K562 (cell line): ENCODE data around the gene CRYBG3. TPM values are rescaled to one million over a fixed set of nuclear protein-coding genes. Genes with fewer than 3 reads are reported as not detected.

Source experiments
- ATAC-seq: fragments of 200-7000 bp; cut with Tn5 transposase; 3 replicates; pipeline ENCODE4 v1.9.1; 2020; ENCODE audit warnings: moderate library complexity
- BruUV-seq: library from RNA; stranded (reverse); fragments of 400-500 nt; replicated peaks from 2 replicates; lab custom pipeline; 2021; lab: Mats Ljungman, UMichigan
- CTCF ChIA-PET: fragments of 300-600 bp; formaldehyde crosslinking; extraction: SDS; loops from one replicate; lab custom pipeline; 2021; ENCODE audit warnings: low intra/inter-chr PET ratio; lab: Yijun Ruan, JAX
- POLR2A ChIA-PET: fragments of 300-600, 350-650 bp; sonication (Branson Sonifier 250); formaldehyde crosslinking; extraction: SDS; loops from one replicate; lab custom pipeline; 2021; ENCODE audit warnings: antibody characterized with exemption, inconsistent platforms; lab: Yijun Ruan, JAX
- DNase-seq, 4 experiments: peaks; one replicate each; pipeline versions ENCODE4 v3.0.0 to v3.0.0-alpha.2; 2011 to 2018; ENCODE audit warnings: low spot score in 3 of 4, mixed read lengths in 3 of 4; ENCODE audit errors: extremely low read depth in 1 of 4
- FAIRE-seq: peaks from 2 replicates; lab custom pipeline; 2011; peaks lifted over from hg19 to GRCh38; lab: Jason Lieb, UNC
- H2AFZ ChIP-seq: 2 replicates; pipeline ENCODE4 v1.6.0; 2011; ENCODE audit warnings: low read depth, low read length, control low read depth, inconsistent platforms
- H3K27ac ChIP-seq: fragments of 200-600 bp; 3 replicates; pipeline ENCODE4 v1.8.0; 2011; ENCODE audit warnings: low read depth, mild to moderate bottlenecking, control low read depth, inconsistent platforms, low read length, moderate library complexity, mixed read lengths; ENCODE audit errors: extremely low read depth
- H3K27me3 ChIP-seq, 2 experiments: fragments of 300-600 bp in 1 of 2; 2 replicates in 1 of 2; 3 replicates in 1 of 2; pipeline versions ENCODE4 v1.6.0 to v1.8.0; 2011; ENCODE audit warnings: inconsistent platforms in 2 of 2, low read length in 2 of 2, mild to moderate bottlenecking in 1 of 2, mixed read lengths in 1 of 2, moderate library complexity in 1 of 2; ENCODE audit not compliant: control insufficient read depth in 2 of 2, insufficient read depth in 2 of 2
- H3K36me3 ChIP-seq: fragments of 300-600 bp; 3 replicates; pipeline ENCODE4 v1.8.0; 2011; ENCODE audit warnings: mild to moderate bottlenecking, low read length, inconsistent platforms; ENCODE audit not compliant: control insufficient read depth, insufficient read depth
- H3K4me1 ChIP-seq, 2 experiments: fragments of 200-600 bp in 1 of 2; replicated peaks in 1 of 2; 2 replicates in 1 of 2; 3 replicates in 1 of 2; pipeline versions ENCODE4 v1.5.1 to v1.8.0; 2011; ENCODE audit warnings: inconsistent platforms in 2 of 2, low read length in 2 of 2, mild to moderate bottlenecking in 1 of 2, mixed read lengths in 1 of 2, moderate library complexity in 1 of 2; ENCODE audit not compliant: control insufficient read depth in 2 of 2, insufficient read depth in 2 of 2
- H3K4me2 ChIP-seq: 2 replicates; pipeline ENCODE4 v1.6.1; 2011; ENCODE audit warnings: low read length, control low read depth, inconsistent platforms, mixed read lengths; ENCODE audit not compliant: insufficient read depth
- H3K4me3 ChIP-seq: fragments of 200-600 bp; sonication (generic), shearing (Covaris generic); 2 replicates; pipeline ENCODE4 v1.5.1; 2016; ENCODE audit warnings: control low read depth, inconsistent platforms
- H3K79me2 ChIP-seq: fragments of 200-600 bp; 3 replicates; pipeline ENCODE4 v1.8.0; 2011; ENCODE audit warnings: low read length, inconsistent platforms; ENCODE audit not compliant: control insufficient read depth, insufficient read depth
- H3K9ac ChIP-seq, 2 experiments: 2 replicates each; pipeline versions ENCODE4 v1.6.0 to v1.6.1; 2011; ENCODE audit warnings: low read depth in 2 of 2, low read length in 2 of 2, control low read depth in 1 of 2, inconsistent platforms in 1 of 2, mild to moderate bottlenecking in 1 of 2, mixed read lengths in 1 of 2; ENCODE audit not compliant: insufficient read depth in 1 of 2
- H3K9me1 ChIP-seq: one replicate; pipeline ENCODE4 v1.6.0; 2011; ENCODE audit warnings: inconsistent platforms, mild to moderate bottlenecking, low read length, moderate library complexity; ENCODE audit not compliant: control insufficient read depth, insufficient read depth
- H3K9me3 ChIP-seq: replicated peaks from 2 replicates; pipeline ENCODE4 v1.5.1; 2011; ENCODE audit warnings: low read depth, low read length, inconsistent platforms; ENCODE audit not compliant: control insufficient read depth, insufficient read depth
- H4K20me1 ChIP-seq: replicated peaks from 2 replicates; pipeline ENCODE4 v1.6.1; 2011; ENCODE audit warnings: low read length, inconsistent platforms, mixed read lengths; ENCODE audit not compliant: control insufficient read depth, insufficient read depth
- E2F1 ChIP-seq: sonication (generic); formaldehyde crosslinking; IDR thresholded peaks from 2 replicates; pipeline ENCODE4 v1.8.1; 2023; ENCODE audit warnings: mild to moderate bottlenecking, missing genetic modification reagents, moderate library complexity
- NFE2 ChIP-seq: IDR thresholded peaks from 2 replicates; pipeline ENCODE4 v1.6.1; 2014; ENCODE audit warnings: antibody characterized with exemption, low read depth
- PREB ChIP-seq: sonication (generic); formaldehyde crosslinking; IDR thresholded peaks from 2 replicates; pipeline ENCODE4 v1.8.1; 2023; ENCODE audit warnings: mild to moderate bottlenecking, missing genetic modification reagents
- SIRT6 ChIP-seq: IDR thresholded peaks from one replicate; pipeline ENCODE4 v1.6.1; 2012; ENCODE audit warnings: low read depth, mild to moderate bottlenecking, control low read depth, inconsistent platforms, low read length, moderate library complexity
- ZNF212 ChIP-seq: fragments of 450-650 bp; formaldehyde crosslinking; IDR thresholded peaks from 2 replicates; pipeline ENCODE4 v1.4.0; 2020; ENCODE audit warnings: mild to moderate bottlenecking
- ZNF79 ChIP-seq: fragments of 250-450 bp; sonication (Bioruptor Pico); IDR thresholded peaks from 2 replicates; pipeline ENCODE4 v1.4.0; 2020; ENCODE audit warnings: low read depth, mild to moderate bottlenecking, moderate library complexity
- WGBS: fragments of 100-300 bp; shearing (Covaris generic); methylation state at CpG from one replicate; pipeline ENCODE4 v1.1.6; 2016; ENCODE audit warnings: low coverage, mixed read lengths; ENCODE audit not compliant: insufficient coverage; ENCODE audit errors: missing lambda C conversion rate; 5-methylcytosine and 5-hydroxymethylcytosine counted together
- in situ Hi-C: fragments of 300-500 bp; cut with MboI; formaldehyde crosslinking; loops from 4 replicates; pipeline ENCODE4 v1.15.0; 2018; ENCODE audit warnings: inconsistent platforms, mixed read lengths
- intact Hi-C: fragments of 100-400 bp; cut with micrococcal nuclease; formaldehyde crosslinking; loops from 2 replicates; pipeline ENCODE4 v1.14.2; 2022
- polyA plus RNA-seq, 8 experiments: library from polyadenylated mRNA; depleted of rRNA in 4 of 8; stranded (reverse) in 5 of 8; unstranded in 3 of 8; fragments of >200 nt; fragmentation: Nextera tagmentation in 2 of 8; fragmentation: Illumina TruSeq in 1 of 8; extraction: Ambion mirVana in 2 of 8; extraction: Trizol in 1 of 8; gene quantifications; 2 replicates each; pipeline versions ENCODE4 v1.2.1 to v1.2.3, GENCODE V29; 2011 to 2014; ENCODE audit warnings: inconsistent platforms in 1 of 8, missing spikeins in 1 of 8
- total RNA-seq, 7 experiments: library from RNA; depleted of rRNA in 6 of 7; stranded (reverse); fragments of >200 nt in 6 of 7; fragmentation: Illumina TruSeq in 2 of 7; extraction: Trizol in 2 of 7; gene quantifications; 2 replicates each; pipeline versions ENCODE4 v1.2.1 to v1.2.3, GENCODE V29; 2011 to 2021; ENCODE audit warnings: low replicate concordance in 1 of 7
- TF ChIP-seq, protein P1 (sequence below): sonication (generic); formaldehyde crosslinking; IDR thresholded peaks from 2 replicates; pipeline ENCODE4 v1.8.0; 2023; ENCODE audit warnings: mild to moderate bottlenecking, missing genetic modification reagents

CRYBG3 gene
- total and polyA plus RNA-seq, 9 of the 15 experiments (the other 6 are each of a cell fraction or from before 2014, with no cell fraction given) = 0.08 to 0.72 (median 0.18) TPM

DNA sequence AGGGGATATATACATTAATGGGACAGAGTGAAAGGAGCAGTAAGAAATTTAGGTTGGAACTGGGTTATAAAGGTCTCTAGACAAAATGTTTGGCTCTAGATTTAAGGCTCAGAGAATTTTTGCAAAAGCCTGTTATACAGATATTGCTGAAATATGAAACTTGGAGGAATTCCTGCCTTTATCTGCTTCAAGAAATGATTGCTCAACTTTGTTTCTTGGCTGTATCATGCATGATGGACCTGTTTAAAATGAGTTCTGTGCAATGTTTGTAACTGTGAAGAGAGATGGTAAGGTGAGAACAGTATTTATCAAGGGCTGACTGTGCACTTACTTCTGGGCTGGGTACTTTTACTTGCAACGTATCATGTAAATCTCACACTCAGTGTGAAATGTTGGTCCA is 3.3 kb downstream of the CRYBG3 start:
- H3K9me3 ChIP-seq = no peaks in the 10 kb centered on the region
- no peak for ATAC-seq
- no peaks in the 10 kb centered on the region for H4K20me1 ChIP-seq
- no peak for FAIRE-seq
- no peak overlapping the region for H3K4me2 ChIP-seq
- no TSS peak for BruUV-seq
- H3K27me3 ChIP-seq = peaks cover 13 to 22% of the 10 kb centered on the region in 2 experiments
- no peak overlapping the region for H2AFZ ChIP-seq
- intact Hi-C loops (no loop called here), in situ Hi-C loops (no loop called here)
- no peak overlapping the region for H3K4me3 ChIP-seq
- no peak overlapping the region for H3K9ac ChIP-seq
- POLR2A ChIA-PET = no interaction called here
- no peaks in the 10 kb centered on the region for H3K9me1 ChIP-seq
- H3K79me2 ChIP-seq = no peaks in the 10 kb centered on the region
- no peak for DNase-seq
- TF ChIP-seq PREB = no peak
- no peak for TF ChIP-seq ZNF212
- TF ChIP-seq SIRT6 = no peak
- no peak for TF ChIP-seq E2F1 (CRISPR knock-in tag)
- TF ChIP-seq NFE2 = no peak
- TF ChIP-seq, protein P1, sequence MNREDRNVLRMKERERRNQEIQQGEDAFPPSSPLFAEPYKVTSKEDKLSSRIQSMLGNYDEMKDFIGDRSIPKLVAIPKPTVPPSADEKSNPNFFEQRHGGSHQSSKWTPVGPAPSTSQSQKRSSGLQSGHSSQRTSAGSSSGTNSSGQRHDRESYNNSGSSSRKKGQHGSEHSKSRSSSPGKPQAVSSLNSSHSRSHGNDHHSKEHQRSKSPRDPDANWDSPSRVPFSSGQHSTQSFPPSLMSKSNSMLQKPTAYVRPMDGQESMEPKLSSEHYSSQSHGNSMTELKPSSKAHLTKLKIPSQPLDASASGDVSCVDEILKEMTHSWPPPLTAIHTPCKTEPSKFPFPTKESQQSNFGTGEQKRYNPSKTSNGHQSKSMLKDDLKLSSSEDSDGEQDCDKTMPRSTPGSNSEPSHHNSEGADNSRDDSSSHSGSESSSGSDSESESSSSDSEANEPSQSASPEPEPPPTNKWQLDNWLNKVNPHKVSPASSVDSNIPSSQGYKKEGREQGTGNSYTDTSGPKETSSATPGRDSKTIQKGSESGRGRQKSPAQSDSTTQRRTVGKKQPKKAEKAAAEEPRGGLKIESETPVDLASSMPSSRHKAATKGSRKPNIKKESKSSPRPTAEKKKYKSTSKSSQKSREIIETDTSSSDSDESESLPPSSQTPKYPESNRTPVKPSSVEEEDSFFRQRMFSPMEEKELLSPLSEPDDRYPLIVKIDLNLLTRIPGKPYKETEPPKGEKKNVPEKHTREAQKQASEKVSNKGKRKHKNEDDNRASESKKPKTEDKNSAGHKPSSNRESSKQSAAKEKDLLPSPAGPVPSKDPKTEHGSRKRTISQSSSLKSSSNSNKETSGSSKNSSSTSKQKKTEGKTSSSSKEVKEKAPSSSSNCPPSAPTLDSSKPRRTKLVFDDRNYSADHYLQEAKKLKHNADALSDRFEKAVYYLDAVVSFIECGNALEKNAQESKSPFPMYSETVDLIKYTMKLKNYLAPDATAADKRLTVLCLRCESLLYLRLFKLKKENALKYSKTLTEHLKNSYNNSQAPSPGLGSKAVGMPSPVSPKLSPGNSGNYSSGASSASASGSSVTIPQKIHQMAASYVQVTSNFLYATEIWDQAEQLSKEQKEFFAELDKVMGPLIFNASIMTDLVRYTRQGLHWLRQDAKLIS (CRISPR knock-in tag) = no peak
- no peak for TF ChIP-seq ZNF79 (CRISPR knock-in tag)
- H3K4me1 ChIP-seq = peaks cover 0 to 14% of the 10 kb centered on the region in 2 experiments; a peak in 2 of 5 replicates
- CTCF ChIA-PET = no interaction called here
- 0% methylated on average over 1 of the region's 1 CpG for WGBS
- no peaks in the 10 kb centered on the region for H3K36me3 ChIP-seq
- no peak overlapping the region for H3K27ac ChIP-seq
